Hepatocyte (in vitro differentiated cells): ENCODE data around the gene CDK6. TPM values are rescaled to one million over a fixed set of nuclear protein-coding genes. Genes with fewer than 3 reads are reported as not detected.

Source experiments
- DNase-seq: peaks from one replicate; pipeline ENCODE4 v3.0.0-alpha.2; 2016; ENCODE audit warnings: low spot score
- H2AFZ ChIP-seq: fragments of 200-600 bp; sonication (generic); 2 replicates; pipeline ENCODE4 v1.6.0; 2016; ENCODE audit warnings: antibody characterized with exemption, mild to moderate bottlenecking
- H3K27ac ChIP-seq: fragments of 200-600 bp; sonication (generic); 2 replicates; pipeline ENCODE4 v1.5.1; 2016; ENCODE audit warnings: mild to moderate bottlenecking
- H3K27me3 ChIP-seq: fragments of 200-600 bp; sonication (generic); 2 replicates; pipeline ENCODE4 v1.6.1; 2016
- H3K36me3 ChIP-seq: fragments of 200-600 bp; sonication (generic); replicated peaks from 2 replicates; pipeline ENCODE4 v1.5.1; 2016; ENCODE audit warnings: low read depth; ENCODE audit not compliant: insufficient read depth
- H3K4me1 ChIP-seq: fragments of 200-600 bp; sonication (generic); 2 replicates; pipeline ENCODE4 v1.5.1; 2016; ENCODE audit warnings: mild to moderate bottlenecking, moderate library complexity; ENCODE audit not compliant: insufficient read depth
- H3K4me2 ChIP-seq: fragments of 200-600 bp; sonication (generic); 2 replicates; pipeline ENCODE4 v1.6.0; 2016
- H3K4me3 ChIP-seq: fragments of 200-600 bp; sonication (generic); 2 replicates; pipeline ENCODE4 v1.5.1; 2016; ENCODE audit warnings: mild to moderate bottlenecking
- H3K79me2 ChIP-seq: fragments of 200-600 bp; sonication (generic); 2 replicates; pipeline ENCODE4 v1.6.0; 2017; ENCODE audit warnings: mild to moderate bottlenecking
- H3K9me2 ChIP-seq: fragments of 200-600 bp; sonication (generic); replicated peaks from 2 replicates; pipeline ENCODE4 v1.6.0; 2017; ENCODE audit warnings: mild to moderate bottlenecking; ENCODE audit not compliant: insufficient read depth
- H3K9me3 ChIP-seq: fragments of 200-600 bp; sonication (generic); 2 replicates; pipeline ENCODE4 v1.5.1; 2016; ENCODE audit warnings: low read depth, mild to moderate bottlenecking
- H4K20me1 ChIP-seq: fragments of 200-600 bp; sonication (generic); 2 replicates; pipeline ENCODE4 v1.6.0; 2016; ENCODE audit warnings: mild to moderate bottlenecking; ENCODE audit not compliant: insufficient read depth, poor library complexity, severe bottlenecking
- CTCF ChIP-seq: fragments of 200-600 bp; sonication (generic); IDR thresholded peaks from 2 replicates; pipeline ENCODE4 v1.5.1; 2016; ENCODE audit warnings: antibody characterized with exemption, mild to moderate bottlenecking; ENCODE audit not compliant: poor library complexity
- EZH2 ChIP-seq: fragments of 200-600 bp; sonication (generic); IDR thresholded peaks from 2 replicates; pipeline ENCODE4 v1.6.1; 2016; ENCODE audit warnings: antibody characterized with exemption, mild to moderate bottlenecking, borderline replicate concordance
- EZH2phosphoT487 ChIP-seq: fragments of 200-600 bp; sonication (generic); IDR thresholded peaks from one replicate; pipeline ENCODE4 v1.6.1; 2018; ENCODE audit warnings: antibody characterized with exemption, mild to moderate bottlenecking, low read depth, moderate library complexity; ENCODE audit not compliant: unreplicated experiment, severe bottlenecking
- WGBS: methylation state at CpG from one replicate; pipeline ENCODE4 v1.1.6; 2016; ENCODE audit warnings: low lambda C conversion rate; ENCODE audit errors: missing lambda C conversion rate; 5-methylcytosine and 5-hydroxymethylcytosine counted together
- polyA plus RNA-seq: library from polyadenylated mRNA; unstranded; fragments of >200 nt; fragmentation: Nextera tagmentation; extraction: Ambion mirVana; gene quantifications from 2 replicates; pipeline ENCODE4 v1.2.1, GENCODE V29; 2016
- total RNA-seq: library from RNA; depleted of rRNA; stranded (reverse); fragments of >200 nt; gene quantifications from 2 replicates; pipeline ENCODE4 v1.2.3, GENCODE V29; 2014

CDK6 gene
- total and polyA plus RNA-seq, 2 experiments from 2014 or later = 18.7 to 64.5 TPM

- Histone ChIP-seq H2AFZ (no peak overlapping the region), H3K4me1 (no peaks in the 10 kb centered on the region), H3K9me3 (no peaks in the 10 kb centered on the region), H3K9me2 (no peaks in the 10 kb centered on the region), H3K4me2 (no peak overlapping the region), H4K20me1 (no peaks in the 10 kb centered on the region), H3K27me3 (no peaks in the 10 kb centered on the region), H3K36me3 (no peaks in the 10 kb centered on the region), H3K27ac (no peak overlapping the region), H3K79me2 (no peaks in the 10 kb centered on the region), H3K4me3 (no peak overlapping the region)
- no peak for DNase-seq
- TF ChIP-seq CTCF (no peak), EZH2phosphoT487 (no peak), EZH2 (no peak)
- WGBS = 76% methylated on average over 2 of the region's 2 CpGs
Observed at GRCh38 chr7:92875719-92876118, 39.3 kb upstream of the CDK6 start.

- 92% methylated on average over 1 of the region's 1 CpG for WGBS
- H3K4me2 ChIP-seq = no peak overlapping the region
Observed at GRCh38 chr7:92875173-92875572, 38.8 kb upstream of the CDK6 start.

GRCh38 chr7:92874567-92874966, 38.2 kb upstream of the CDK6 start:
- H3K4me3 ChIP-seq = no peak overlapping the region
- H3K4me1 ChIP-seq = no peaks in the 10 kb centered on the region
- no peak overlapping the region for H3K27ac ChIP-seq
- no peaks in the 10 kb centered on the region for H4K20me1 ChIP-seq
- no peak for DNase-seq
- H3K9me2 ChIP-seq = no peaks in the 10 kb centered on the region
- no peaks in the 10 kb centered on the region for H3K27me3 ChIP-seq
- TF ChIP-seq EZH2 (no peak), EZH2phosphoT487 (no peak), CTCF (no peak)
- H2AFZ ChIP-seq = no peak overlapping the region
- H3K9me3 ChIP-seq = no peaks in the 10 kb centered on the region
- WGBS = 62% methylated on average over 1 of the region's 1 CpG
- H3K4me2 ChIP-seq = no peak overlapping the region
- H3K79me2 ChIP-seq = no peaks in the 10 kb centered on the region
- H3K36me3 ChIP-seq = no peaks in the 10 kb centered on the region

More at GRCh38 chr7:92875173-92875572, 38.8 kb upstream of the CDK6 start:
- no peaks in the 10 kb centered on the region for H3K79me2 ChIP-seq
- H3K27me3 ChIP-seq = no peaks in the 10 kb centered on the region
- H3K27ac ChIP-seq = no peak overlapping the region
- DNase-seq = no peak
- H3K9me2 ChIP-seq = no peaks in the 10 kb centered on the region
- TF ChIP-seq EZH2phosphoT487 = no peak
- TF ChIP-seq EZH2 = no peak
- TF ChIP-seq CTCF = no peak
- H4K20me1 ChIP-seq = no peaks in the 10 kb centered on the region
- H3K36me3 ChIP-seq = no peaks in the 10 kb centered on the region
- no peak overlapping the region for H3K4me3 ChIP-seq
- H2AFZ ChIP-seq = no peak overlapping the region
- no peaks in the 10 kb centered on the region for H3K9me3 ChIP-seq
- H3K4me1 ChIP-seq = no peaks in the 10 kb centered on the region

- no peaks in the 10 kb centered on the region for H3K9me3 ChIP-seq
- no peak for DNase-seq
- H3K4me3 ChIP-seq = no peak overlapping the region
- H3K9me2 ChIP-seq = no peaks in the 10 kb centered on the region
- H3K4me2 ChIP-seq = no peak overlapping the region
- H3K27ac ChIP-seq = no peak overlapping the region
- no peaks in the 10 kb centered on the region for H3K27me3 ChIP-seq
- no peaks in the 10 kb centered on the region for H4K20me1 ChIP-seq
- no peaks in the 10 kb centered on the region for H3K36me3 ChIP-seq
- H2AFZ ChIP-seq = no peak overlapping the region
- no peak for TF ChIP-seq EZH2
- TF ChIP-seq EZH2phosphoT487 = no peak
- TF ChIP-seq CTCF = no peak
- WGBS = 28% methylated on average over 2 of the region's 2 CpGs
- H3K4me1 ChIP-seq = no peaks in the 10 kb centered on the region
- H3K79me2 ChIP-seq = no peaks in the 10 kb centered on the region
Observed at GRCh38 chr7:92873776-92874175, 37.4 kb upstream of the CDK6 start.
